ENCODE results near the gene CX3CL1. TPM values are rescaled to one million over a fixed set of nuclear protein-coding genes. Genes with fewer than 3 reads are reported as not detected.

Gene CX3CL1
- total and polyA plus RNA-seq, 2 donors (not counting 3 experiments of a cell fraction or from before 2014, with no cell fraction given) = 2.0 to 2.3 TPM

DNA sequence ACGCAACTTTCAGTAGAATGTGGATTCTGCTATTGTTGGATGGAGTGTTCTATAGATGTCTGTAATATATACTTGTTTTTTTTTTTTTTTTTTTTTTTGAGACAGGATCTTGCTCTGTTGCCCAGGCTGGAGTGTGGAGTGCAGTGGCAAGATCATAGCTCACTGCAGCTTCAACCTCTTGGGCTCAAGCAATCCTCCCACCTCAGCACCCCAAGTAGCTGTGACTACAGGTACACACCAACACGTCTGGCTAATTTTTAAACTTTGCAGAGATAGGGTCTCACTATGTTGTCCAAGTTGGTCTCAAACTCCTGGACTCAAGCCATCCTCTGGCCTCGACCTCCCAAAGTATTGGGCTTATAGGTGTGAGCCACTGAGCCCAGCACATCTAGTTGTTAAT, 40.9 kb upstream of the CX3CL1 start:
- Histone ChIP-seq H3K9me3 (replicated peaks; ENCODE audit: control insufficient read depth, insufficient read depth, low read length) (no peaks in the 10 kb centered on the region), H3K9me1 (replicated peaks; ENCODE audit: control insufficient read depth, extremely low read depth, insufficient read depth, low read length) (no peaks in the 10 kb centered on the region), H3K36me3 (ENCODE audit: control insufficient read depth in 2 of 2, extremely low read depth in 1 of 2, insufficient read depth in 2 of 2, low read length in 2 of 2) (no peaks in the 10 kb centered on the region), H3K4me3 (replicated peaks in 1 of 3; ENCODE audit: insufficient read depth in 1 of 3, low read depth in 1 of 3, low read length in 3 of 3) (no peak overlapping the region), H3K79me2 (ENCODE audit: control insufficient read depth, insufficient read depth, low read length) (no peaks in the 10 kb centered on the region), H3K4me2 (ENCODE audit: insufficient read depth, low read length) (no peak overlapping the region), H4K20me1 (replicated peaks; ENCODE audit: control insufficient read depth, extremely low read depth, insufficient read depth, low read length) (no peaks in the 10 kb centered on the region), H2AFZ (ENCODE audit: low read depth, low read length) (no peak overlapping the region), H3K27me3 (ENCODE audit: control insufficient read depth in 2 of 2, insufficient read depth in 2 of 2, low read length in 2 of 2) (peaks cover 2% of the 10 kb centered on the region in 2 experiments), H3K4me1 (ENCODE audit: control insufficient read depth, extremely low read depth, insufficient read depth, low read length) (peaks cover 10% of the 10 kb centered on the region), H3K9ac (replicated peaks; ENCODE audit: extremely low read depth, insufficient read depth, low read length) (no peak overlapping the region), H3K27ac (ENCODE audit: insufficient read depth, low read depth, low read length) (no peak overlapping the region)
- BruUV-seq (replicated peaks) = no TSS peak
- intact Hi-C loops (cut with micrococcal nuclease) (no loop called here), dilution Hi-C loops (cut with MboI; ENCODE audit: extremely low pct_ligation_motif_present, low sequenced_read_pairs) (no loop called here)
- ChIA-PET POLR2A (no interaction called here), CTCF (interaction anchor here (0.8 to 1.5 kb wide), 2 partner anchors 15 to 86 kb away, joined by 3 to 4 read pairs; no protein-coding TSS in a partner anchor)
- no peak for FAIRE-seq
- TF ChIP-seq FOS (IDR thresholded peaks at IDR 0.05; ENCODE audit: borderline replicate concordance, insufficient read depth, low read length) = no peak
- TF ChIP-seq, protein P1, sequence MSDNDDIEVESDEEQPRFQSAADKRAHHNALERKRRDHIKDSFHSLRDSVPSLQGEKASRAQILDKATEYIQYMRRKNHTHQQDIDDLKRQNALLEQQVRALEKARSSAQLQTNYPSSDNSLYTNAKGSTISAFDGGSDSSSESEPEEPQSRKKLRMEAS (IDR thresholded peaks at IDR 0.05; ENCODE audit: insufficient read depth, insufficient read length) = no peak
- no peak for TF ChIP-seq EZH2 (IDR thresholded peaks at IDR 0.05; ENCODE audit: borderline replicate concordance, low read depth, low read length, severe bottlenecking)
- no peak for TF ChIP-seq JUN (IDR thresholded peaks at IDR 0.05; ENCODE audit: borderline replicate concordance, insufficient read depth, insufficient read length, low read depth)
- no peak for TF ChIP-seq POLR2A (IDR thresholded peaks at IDR 0.05; ENCODE audit: low read depth, low read length)
- TF ChIP-seq GATA2 (IDR thresholded peaks at IDR 0.05; ENCODE audit: insufficient read depth, insufficient read length, low read depth, low read length) = no peak
- no peak for TF ChIP-seq MYC (IDR thresholded peaks at IDR 0.05; ENCODE audit: low read depth, low read length)
- TF ChIP-seq, protein P2, sequence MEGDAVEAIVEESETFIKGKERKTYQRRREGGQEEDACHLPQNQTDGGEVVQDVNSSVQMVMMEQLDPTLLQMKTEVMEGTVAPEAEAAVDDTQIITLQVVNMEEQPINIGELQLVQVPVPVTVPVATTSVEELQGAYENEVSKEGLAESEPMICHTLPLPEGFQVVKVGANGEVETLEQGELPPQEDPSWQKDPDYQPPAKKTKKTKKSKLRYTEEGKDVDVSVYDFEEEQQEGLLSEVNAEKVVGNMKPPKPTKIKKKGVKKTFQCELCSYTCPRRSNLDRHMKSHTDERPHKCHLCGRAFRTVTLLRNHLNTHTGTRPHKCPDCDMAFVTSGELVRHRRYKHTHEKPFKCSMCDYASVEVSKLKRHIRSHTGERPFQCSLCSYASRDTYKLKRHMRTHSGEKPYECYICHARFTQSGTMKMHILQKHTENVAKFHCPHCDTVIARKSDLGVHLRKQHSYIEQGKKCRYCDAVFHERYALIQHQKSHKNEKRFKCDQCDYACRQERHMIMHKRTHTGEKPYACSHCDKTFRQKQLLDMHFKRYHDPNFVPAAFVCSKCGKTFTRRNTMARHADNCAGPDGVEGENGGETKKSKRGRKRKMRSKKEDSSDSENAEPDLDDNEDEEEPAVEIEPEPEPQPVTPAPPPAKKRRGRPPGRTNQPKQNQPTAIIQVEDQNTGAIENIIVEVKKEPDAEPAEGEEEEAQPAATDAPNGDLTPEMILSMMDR (IDR thresholded peaks at IDR 0.05; ENCODE audit: extremely low read depth in 1 of 2, insufficient read depth in 1 of 2, low read depth in 1 of 2, low read length in 2 of 2) = no peak
- no peak for DNase-seq (ENCODE audit: low read depth, low spot score)

Data from endothelial cell of umbilical vein (primary cell).